Transverse colon (tissue), 4 donors: Measurements from ENCODE around the gene BBIP1. TPM values are rescaled to one million over a fixed set of nuclear protein-coding genes. Genes with fewer than 3 reads are reported as not detected.
"Not testable (repeated sequence)": the region's sequence is repeated elsewhere in the genome, so short reads cannot be mapped to it uniquely, and the experiment has no call there.

Source experiments
- DNase-seq: peaks from one replicate; pipeline ENCODE4 v3.0.0-alpha.2; 2019
- H3K27ac ChIP-seq, 4 donors: fragments of 200-600 bp; sonication (generic); 2 replicates each; pipeline ENCODE4 v1.5.1; 2016 to 2018; ENCODE audit warnings: inconsistent platforms in 4 of 4
- H3K27me3 ChIP-seq: fragments of 200-600 bp; sonication (generic); 2 replicates; pipeline ENCODE4 v1.5.1; 2017; ENCODE audit warnings: inconsistent platforms
- H3K36me3 ChIP-seq, 4 donors: fragments of 200-600 bp; sonication (generic); 2 replicates each; pipeline ENCODE4 v1.5.1; 2017 to 2019; ENCODE audit warnings: inconsistent platforms in 4 of 4
- H3K4me1 ChIP-seq, 4 donors: fragments of 200-600 bp; sonication (generic); 2 replicates each; pipeline ENCODE4 v1.5.1; 2017 to 2020; ENCODE audit warnings: inconsistent platforms in 4 of 4
- H3K4me3 ChIP-seq, 4 donors: fragments of 200-600 bp; sonication (generic); 1 replicate in 1 of 4; 2 replicates in 3 of 4; pipeline versions ENCODE4 v1.5.1 to v1.6.1; 2017 to 2019; ENCODE audit warnings: inconsistent platforms in 4 of 4
- H3K9me3 ChIP-seq, 2 donors: fragments of 200-600 bp; sonication (generic); 2 replicates each; pipeline ENCODE4 v1.5.1; 2017 to 2019; ENCODE audit warnings: inconsistent platforms in 2 of 2
- CTCF ChIP-seq, 5 experiments: fragments of 200-600 bp in 3 of 5; fragments of 450-650 bp in 2 of 5; sonication (generic) in 3 of 5; IDR thresholded peaks; 1 replicate in 2 of 5; 2 replicates in 3 of 5; pipeline ENCODE4 v1.5.1; 2016 to 2017; ENCODE audit warnings: antibody characterized with exemption in 5 of 5, inconsistent platforms in 3 of 5, mild to moderate bottlenecking in 2 of 5, moderate library complexity in 1 of 5
- EP300 ChIP-seq: sonication (generic); formaldehyde crosslinking; IDR thresholded peaks from one replicate; pipeline ENCODE4 v1.6.1; 2017; ENCODE audit warnings: antibody characterized with exemption, low read depth
- POLR2A ChIP-seq: fragments of 450-650 bp; IDR thresholded peaks from one replicate; pipeline ENCODE4 v1.6.1; 2016; ENCODE audit warnings: antibody characterized with exemption, mild to moderate bottlenecking, moderate library complexity
- POLR2AphosphoS5 ChIP-seq, 3 donors: sonication (generic); formaldehyde crosslinking; IDR thresholded peaks; one replicate each; pipeline ENCODE4 v1.6.1; 2016; ENCODE audit warnings: antibody characterized with exemption in 3 of 3
- WGBS, 2 donors: methylation state at CpG; one replicate each; pipeline ENCODE4 v1.1.5; 2018; ENCODE audit warnings: low coverage in 1 of 2; 5-methylcytosine and 5-hydroxymethylcytosine counted together
- in situ Hi-C, 4 donors: fragments of 200-750 bp; cut with MboI; loops; one replicate each; pipeline versions ENCODE4 v1.15.0 to v1.15.1; 2017; ENCODE audit warnings: low sequenced_read_pairs in 3 of 4, low pct_ligation_motif_present in 1 of 4, low pct_unique_long_range_greater_than_20kb in 1 of 4
- intact Hi-C: fragments of 100-400 bp; cut with DNase I; formaldehyde crosslinking; loops from one replicate; pipeline ENCODE4 v1.15.1; 2023; ENCODE audit warnings: low total_unique reads
- total RNA-seq, 4 donors: library from RNA; depleted of rRNA; stranded (reverse); fragments of >200 nt; gene quantifications; one replicate each; pipeline ENCODE4 v1.1.0, GENCODE V29; 2016

The BBIP1 gene
- total RNA-seq, 4 donors from 2014 or later, result 9.6 to 44.9 (median 18.1) TPM

- H3K27ac ChIP-seq, result no peak overlapping the region
- in situ Hi-C loops, result loop anchor here in 2 of 4 donors (25.0 kb wide), 2 partner anchors 304 to 329 kb away; no protein-coding TSS in a partner anchor
- H3K27me3 ChIP-seq, result no peaks in the 10 kb centered on the region
Observed at GRCh38 chr10:110916554-110917346, 2.2 kb downstream of the BBIP1 start.

GRCh38 chr10:110915600-110915999, 3.4 kb downstream of the BBIP1 start:
- WGBS, 2 donors, result 82 to 84% methylated on average over 3 to 4 of the region's 4 CpGs
- H3K4me1 ChIP-seq, result peaks cover 5 to 11% (median 7%) of the 10 kb centered on the region in 4 donors
- H3K4me3 ChIP-seq, H3K36me3 ChIP-seq, H3K27ac ChIP-seq, H3K9me3 ChIP-seq, DNase-seq, H3K27me3 ChIP-seq, intact Hi-C loops: not testable (repeated sequence)
- in situ Hi-C loops, result loop anchor here in 2 of 4 donors (25.0 kb wide), 2 partner anchors 303 to 328 kb away; no protein-coding TSS in a partner anchor

More at GRCh38 chr10:110916554-110917346, 2.2 kb downstream of the BBIP1 start:
- Histone ChIP-seq H3K4me1 (peaks cover 6 to 22% (median 13%) of the 10 kb centered on the region in 4 donors), H3K9me3 (no peaks in the 10 kb centered on the region), H3K4me3 (no peak overlapping the region), H3K36me3 (no peaks in the 10 kb centered on the region)
- TF ChIP-seq EP300, result no peak
- no peak for TF ChIP-seq CTCF (IDR thresholded peaks at IDR 0.05)
- no peak for TF ChIP-seq POLR2AphosphoS5 (IDR thresholded peaks at IDR 0.05)
- no peak for TF ChIP-seq POLR2A
- intact Hi-C loops, result no loop called here
- DNase-seq, result no peak
- 95 to 96% methylated on average over 3 of the region's 3 CpGs for WGBS, 2 donors

- DNase-seq, result no peak
- no peaks in the 10 kb centered on the region for H3K9me3 ChIP-seq
- intact Hi-C loops, result no loop called here
- TF ChIP-seq POLR2A (no peak), CTCF (IDR thresholded peaks at IDR 0.05) (no peak), POLR2AphosphoS5 (IDR thresholded peaks at IDR 0.05) (no peak), EP300 (no peak)
- H3K27ac ChIP-seq, result no peak overlapping the region
- in situ Hi-C loops, result loop anchor here in 2 of 4 donors (25.0 kb wide), 2 partner anchors 303 to 328 kb away; no protein-coding TSS in a partner anchor
- no peak overlapping the region for H3K4me3 ChIP-seq
- H3K27me3 ChIP-seq, result no peaks in the 10 kb centered on the region
- peaks cover 5 to 10% (median 7%) of the 10 kb centered on the region in 4 donors for H3K4me1 ChIP-seq
- H3K36me3 ChIP-seq, result no peaks in the 10 kb centered on the region
- WGBS, 2 donors, result 83 to 98% methylated on average over 4 to 6 of the region's 6 CpGs
Observed at GRCh38 chr10:110915035-110915434, 3.9 kb downstream of the BBIP1 start.

- Histone ChIP-seq H3K27me3 (no peaks in the 10 kb centered on the region), H3K36me3 (no peaks in the 10 kb centered on the region), H3K4me1 (peaks cover 5 to 10% (median 7%) of the 10 kb centered on the region in 4 donors), H3K4me3 (no peak overlapping the region), H3K27ac (no peak overlapping the region), H3K9me3 (no peaks in the 10 kb centered on the region)
- 85 to 94% methylated on average over 2 of the region's 2 CpGs for WGBS, 2 donors
- TF ChIP-seq CTCF (IDR thresholded peaks at IDR 0.05) (no peak), POLR2A (no peak), POLR2AphosphoS5 (IDR thresholded peaks at IDR 0.05) (no peak), EP300 (no peak)
- no peak for DNase-seq
- in situ Hi-C loops, result loop anchor here in 2 of 4 donors (25.0 kb wide), 2 partner anchors 302 to 327 kb away; no protein-coding TSS in a partner anchor
- intact Hi-C loops, result no loop called here
Observed at GRCh38 chr10:110914431-110914830, 4.5 kb downstream of the BBIP1 start.
